Epithelial cell of proximal tubule (primary cell): Measurements from ENCODE around the gene HS3ST3A1. TPM values are rescaled to one million over a fixed set of nuclear protein-coding genes. Genes with fewer than 3 reads are reported as not detected.

Experiments
- DNase-seq: peaks from one replicate; pipeline ENCODE4 v3.0.0-alpha.2; 2011; ENCODE audit warnings: low read depth
- H3K4me3 ChIP-seq: 2 replicates; pipeline ENCODE4 v1.5.1; 2011; ENCODE audit warnings: low read depth, mild to moderate bottlenecking, low read length
- total RNA-seq: library from RNA; depleted of rRNA; stranded (reverse); fragments of >200 nt; gene quantifications from 2 replicates; pipeline ENCODE4 v1.2.3, GENCODE V29; 2015
- TF ChIP-seq, protein P1 (sequence below): conservative IDR thresholded peaks from 2 replicates; pipeline ENCODE4 v1.5.1; 2012; ENCODE audit warnings: low read depth, mild to moderate bottlenecking, low read length

HS3ST3A1 gene
- total RNA-seq, 1 donor from 2014 or later: 5.8 TPM

DNA sequence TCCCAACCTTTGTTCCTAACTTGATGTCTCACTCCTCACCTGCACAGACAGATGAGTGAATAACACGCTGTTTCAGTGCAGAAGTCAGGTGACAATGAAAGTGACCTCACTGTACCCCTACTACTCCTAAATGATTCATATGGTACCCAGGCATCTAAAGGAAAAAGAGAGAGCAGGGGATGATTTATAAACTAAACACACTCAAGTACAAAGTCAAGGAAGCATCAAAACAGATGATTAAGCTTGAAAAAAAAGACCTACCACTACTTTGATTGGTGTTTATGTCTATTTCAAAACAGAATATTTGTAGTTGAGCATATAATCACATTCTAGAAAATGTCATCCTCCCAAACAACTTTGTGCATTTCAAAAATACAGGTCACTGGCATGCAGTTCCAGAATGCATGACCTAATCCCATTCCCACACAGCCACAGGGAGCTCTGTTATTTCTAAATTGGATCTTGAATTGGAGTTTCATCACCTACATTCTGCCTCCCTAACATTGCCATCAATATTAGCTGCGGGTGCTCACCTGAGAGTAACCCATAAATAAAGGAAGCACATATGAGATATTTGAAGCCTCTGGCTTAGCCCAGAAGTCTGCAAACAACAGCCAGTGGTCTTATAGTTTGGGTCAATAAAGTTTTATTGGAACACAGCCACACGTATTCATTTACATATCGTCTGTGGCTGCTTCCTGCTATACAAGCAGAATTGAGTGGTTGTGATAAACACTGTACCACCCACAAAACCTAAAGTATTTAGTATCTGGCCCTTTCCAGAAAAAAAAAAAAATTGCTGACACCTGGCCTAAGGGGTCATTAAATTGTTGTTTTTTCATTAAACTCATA, 14.0 kb downstream of the HS3ST3A1 start:
- DNase-seq: no peak
- no peak overlapping the region for H3K4me3 ChIP-seq
- TF ChIP-seq, protein P1, sequence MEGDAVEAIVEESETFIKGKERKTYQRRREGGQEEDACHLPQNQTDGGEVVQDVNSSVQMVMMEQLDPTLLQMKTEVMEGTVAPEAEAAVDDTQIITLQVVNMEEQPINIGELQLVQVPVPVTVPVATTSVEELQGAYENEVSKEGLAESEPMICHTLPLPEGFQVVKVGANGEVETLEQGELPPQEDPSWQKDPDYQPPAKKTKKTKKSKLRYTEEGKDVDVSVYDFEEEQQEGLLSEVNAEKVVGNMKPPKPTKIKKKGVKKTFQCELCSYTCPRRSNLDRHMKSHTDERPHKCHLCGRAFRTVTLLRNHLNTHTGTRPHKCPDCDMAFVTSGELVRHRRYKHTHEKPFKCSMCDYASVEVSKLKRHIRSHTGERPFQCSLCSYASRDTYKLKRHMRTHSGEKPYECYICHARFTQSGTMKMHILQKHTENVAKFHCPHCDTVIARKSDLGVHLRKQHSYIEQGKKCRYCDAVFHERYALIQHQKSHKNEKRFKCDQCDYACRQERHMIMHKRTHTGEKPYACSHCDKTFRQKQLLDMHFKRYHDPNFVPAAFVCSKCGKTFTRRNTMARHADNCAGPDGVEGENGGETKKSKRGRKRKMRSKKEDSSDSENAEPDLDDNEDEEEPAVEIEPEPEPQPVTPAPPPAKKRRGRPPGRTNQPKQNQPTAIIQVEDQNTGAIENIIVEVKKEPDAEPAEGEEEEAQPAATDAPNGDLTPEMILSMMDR: no peak

DNA sequence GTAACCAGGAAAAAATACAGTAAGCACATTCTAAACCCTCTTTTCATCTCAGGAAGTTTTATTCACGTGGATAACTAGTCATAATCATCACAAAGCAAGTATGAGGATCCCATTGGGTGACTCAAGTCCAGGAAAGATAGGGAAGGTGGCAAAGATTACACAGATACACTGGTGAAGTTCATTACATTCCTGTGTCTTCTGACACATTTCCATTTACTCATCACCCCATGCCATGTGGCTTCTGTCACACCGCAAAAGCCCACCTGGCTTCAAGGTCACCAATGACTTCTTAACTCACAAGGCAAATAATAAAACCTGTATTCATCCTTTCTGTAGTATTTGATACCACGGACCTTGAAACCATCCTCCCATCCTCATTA, 17.0 kb downstream of the HS3ST3A1 start:
- TF ChIP-seq, protein P1: no peak
- no peak overlapping the region for H3K4me3 ChIP-seq
- no peak for DNase-seq

DNA sequence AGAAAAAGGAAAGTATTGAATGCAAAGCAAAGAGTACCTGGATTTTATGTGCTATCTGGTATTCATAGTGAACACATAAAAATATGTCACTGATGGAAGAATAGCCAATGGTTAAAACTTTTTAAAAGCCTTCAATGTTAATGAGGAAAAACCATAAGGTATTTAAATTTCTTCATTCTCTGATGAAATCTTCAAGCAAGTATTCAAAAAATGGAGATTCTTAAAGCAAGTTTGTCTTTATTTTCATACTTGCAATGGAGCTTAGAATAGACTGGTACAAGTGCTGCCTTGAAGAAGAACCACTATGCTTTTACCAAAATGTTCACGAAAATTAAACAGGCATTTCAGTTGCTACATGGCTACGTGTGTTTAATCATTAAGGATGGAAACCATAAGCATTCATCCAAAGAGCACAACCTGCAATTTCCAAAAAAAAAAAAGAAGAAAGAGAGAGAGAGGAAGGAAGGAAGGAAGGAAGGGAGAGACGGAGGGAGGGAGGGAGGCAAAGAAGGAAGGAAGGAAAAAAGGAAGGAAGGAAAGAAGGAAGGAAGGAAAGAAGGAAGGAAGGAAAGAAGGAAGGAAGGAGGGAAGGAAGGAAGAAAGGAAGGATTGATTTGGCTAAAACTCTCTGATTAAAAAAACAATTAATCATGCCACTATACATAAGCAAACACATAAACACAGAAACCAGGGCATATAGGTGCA, 17.6 kb downstream of the HS3ST3A1 start:
- DNase-seq: no peak
- TF ChIP-seq, protein P1: no peak
- no peak overlapping the region for H3K4me3 ChIP-seq

DNA sequence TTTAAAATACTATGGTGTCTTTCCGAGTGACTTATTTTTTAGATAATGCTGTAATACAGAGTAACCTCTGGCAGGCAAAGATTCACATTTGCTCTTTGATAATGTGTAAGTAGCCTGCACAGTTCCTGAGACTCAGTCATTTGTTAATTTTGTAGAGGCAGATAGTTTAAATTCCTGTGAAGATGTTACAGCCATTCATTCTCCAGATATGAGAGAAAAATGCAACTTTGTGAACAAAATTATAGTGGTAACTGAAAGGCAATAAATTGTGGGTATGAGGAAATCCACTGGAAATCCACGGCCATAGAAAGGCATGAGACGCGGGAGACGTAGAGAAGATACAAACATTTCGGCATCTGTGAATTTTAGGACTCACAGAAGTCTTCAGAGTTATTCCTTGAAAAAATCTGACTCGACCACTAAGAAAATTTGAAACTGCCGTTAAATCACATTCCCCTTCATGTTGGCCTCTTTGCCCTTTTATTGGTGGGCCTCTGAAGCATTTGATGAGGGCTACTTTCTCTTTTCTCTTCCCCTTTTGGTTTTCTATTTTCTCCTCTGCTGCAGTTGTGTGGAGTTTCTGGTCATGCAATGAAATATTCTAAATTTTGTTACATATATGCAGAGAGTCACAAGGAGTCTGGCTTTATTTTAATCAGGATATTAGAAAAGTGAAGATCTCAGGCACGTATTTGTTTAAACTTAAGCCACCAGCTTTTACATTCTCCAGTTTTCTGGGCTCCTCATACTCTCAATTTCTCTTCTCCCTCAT, 18.8 kb downstream of the HS3ST3A1 start:
- DNase-seq: no peak
- TF ChIP-seq, protein P1: no peak
- H3K4me3 ChIP-seq: no peak overlapping the region

DNA sequence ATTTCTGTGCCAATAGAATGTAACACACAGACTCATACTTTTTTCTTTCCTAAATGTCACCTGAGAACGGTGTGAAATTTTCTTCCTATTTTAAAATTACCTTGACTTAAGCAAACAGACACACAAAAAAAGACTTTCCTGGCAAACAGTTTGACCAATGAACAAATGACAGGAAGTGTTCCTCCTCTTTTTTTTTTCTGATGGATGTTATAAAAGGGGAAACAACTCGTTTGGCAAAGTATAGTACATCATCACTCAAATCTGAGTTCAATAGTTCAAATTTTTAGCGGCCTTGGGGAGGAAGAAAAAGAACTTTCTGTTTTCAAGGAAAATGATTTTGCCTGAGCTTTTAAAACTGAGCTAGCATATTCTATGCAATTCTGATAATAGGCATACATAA, 19.8 kb downstream of the HS3ST3A1 start:
- no peak for DNase-seq
- H3K4me3 ChIP-seq: no peak overlapping the region
- TF ChIP-seq, protein P1: no peak

DNA sequence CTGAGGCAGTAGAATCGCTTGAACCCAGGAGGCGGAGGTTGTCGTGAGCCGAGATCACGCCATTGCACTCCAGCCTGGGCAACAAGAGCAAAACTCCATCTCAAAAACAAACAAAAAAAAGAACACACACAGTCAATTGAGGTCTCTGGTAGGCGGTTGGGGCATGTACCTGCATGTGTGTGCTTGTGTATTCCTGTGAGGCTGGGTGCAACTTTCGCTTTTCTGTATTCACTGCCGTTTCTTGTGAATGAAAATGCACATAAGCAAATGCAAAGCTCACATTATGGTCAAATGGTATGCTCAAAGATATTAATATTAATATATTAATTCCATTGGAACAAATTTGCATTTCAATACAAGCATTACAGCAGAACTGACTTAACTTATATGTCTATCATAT, 20.9 kb downstream of the HS3ST3A1 start:
- no peak for DNase-seq
- H3K4me3 ChIP-seq: no peak overlapping the region
- TF ChIP-seq, protein P1: no peak
